Calu3 (cell line): Measurements from ENCODE around the gene KHDRBS2. TPM values are rescaled to one million over a fixed set of nuclear protein-coding genes. Genes with fewer than 3 reads are reported as not detected.

Experiments
- BruUV-seq: library from RNA; stranded (reverse); fragments of 400-500 nt; replicated peaks from 2 replicates; lab custom pipeline; 2021; lab: Mats Ljungman, UMichigan
- CTCF ChIA-PET: fragments of 300-600 bp; sonication (Branson Sonifier 250); formaldehyde crosslinking; loops from one replicate; lab custom pipeline; 2022; ENCODE audit warnings: antibody characterized with exemption; lab: Charles Lee
- DNase-seq: peaks from one replicate; pipeline ENCODE4 v3.0.0; 2022
- H3K27ac Mint-ChIP-seq: one replicate; pipeline ENCODE4 v1.8.0; 2022; ENCODE audit warnings: mixed read lengths; ENCODE audit not compliant: unreplicated experiment
- H3K27me3 Mint-ChIP-seq: one replicate; pipeline ENCODE4 v1.8.0; 2022; ENCODE audit warnings: mixed read lengths; ENCODE audit not compliant: unreplicated experiment
- H3K36me3 Mint-ChIP-seq: one replicate; pipeline ENCODE4 v1.8.0; 2022; ENCODE audit warnings: mild to moderate bottlenecking, moderate library complexity, mixed read lengths; ENCODE audit not compliant: insufficient read depth, unreplicated experiment
- H3K4me1 Mint-ChIP-seq: one replicate; pipeline ENCODE4 v1.8.0; 2022; ENCODE audit warnings: mild to moderate bottlenecking, low read depth, mixed read lengths; ENCODE audit not compliant: unreplicated experiment
- H3K4me3 Mint-ChIP-seq: one replicate; pipeline ENCODE4 v1.8.0; 2022; ENCODE audit warnings: mild to moderate bottlenecking, low read depth, moderate library complexity, mixed read lengths; ENCODE audit not compliant: unreplicated experiment
- H3K9me3 Mint-ChIP-seq: one replicate; pipeline ENCODE4 v1.8.0; 2022; ENCODE audit warnings: low read depth, mixed read lengths; ENCODE audit not compliant: unreplicated experiment
- CTCF ChIP-seq: fragments of 200-600 bp; IDR thresholded peaks from one replicate; pipeline ENCODE4 v1.8.0; 2022; ENCODE audit warnings: antibody characterized with exemption; ENCODE audit not compliant: unreplicated experiment
- intact Hi-C: fragments of 100-400 bp; cut with micrococcal nuclease; formaldehyde crosslinking; loops from one replicate; pipeline ENCODE4 v1.10.0; 2022; ENCODE audit not compliant: unreplicated experiment
- total RNA-seq: library from RNA; stranded (reverse); gene quantifications from 2 replicates; pipeline ENCODE4 v1.2.3, GENCODE V29; 2022

Gene KHDRBS2
- total RNA-seq, 1 experiment from 2014 or later = not detected

- H3K36me3 Mint-ChIP-seq = no peaks in the 10 kb centered on the region
- peaks cover 10% of the 10 kb centered on the region for H3K9me3 Mint-ChIP-seq
- no peaks in the 10 kb centered on the region for H3K27me3 Mint-ChIP-seq
Measured at GRCh38 chr6:61682562-61682961, 603.5 kb downstream of the KHDRBS2 start.

GRCh38 chr6:61679625-61680024 lies 606.4 kb downstream of the KHDRBS2 start:
- no peak for TF ChIP-seq CTCF
- Mint-ChIP-seq H3K4me1 (no peaks in the 10 kb centered on the region), H3K4me3 (no peak overlapping the region), H3K9me3 (peaks cover 4% of the 10 kb centered on the region), H3K36me3 (no peaks in the 10 kb centered on the region), H3K27ac (no peak overlapping the region), H3K27me3 (no peaks in the 10 kb centered on the region)
- BruUV-seq = no TSS peak
- CTCF ChIA-PET = no interaction called here
- intact Hi-C loops = no loop called here
- no peak for DNase-seq

More at GRCh38 chr6:61682562-61682961, 603.5 kb downstream of the KHDRBS2 start:
- CTCF ChIA-PET = no interaction called here
- TF ChIP-seq CTCF = no peak
- Mint-ChIP-seq H3K27ac (no peak overlapping the region), H3K4me3 (no peak overlapping the region), H3K4me1 (no peaks in the 10 kb centered on the region)
- no TSS peak for BruUV-seq
- intact Hi-C loops = no loop called here
- DNase-seq = no peak

GRCh38 chr6:61675734-61676133 lies 610.3 kb downstream of the KHDRBS2 start:
- H3K27me3 Mint-ChIP-seq = no peaks in the 10 kb centered on the region
- H3K9me3 Mint-ChIP-seq = peaks cover 9% of the 10 kb centered on the region
- H3K27ac Mint-ChIP-seq = no peak overlapping the region
- no peak for DNase-seq
- H3K36me3 Mint-ChIP-seq = no peaks in the 10 kb centered on the region
- H3K4me3 Mint-ChIP-seq = no peak overlapping the region
- CTCF ChIA-PET = no interaction called here
- intact Hi-C loops = no loop called here
- no peaks in the 10 kb centered on the region for H3K4me1 Mint-ChIP-seq
- no peak for TF ChIP-seq CTCF
- BruUV-seq = no TSS peak

- TF ChIP-seq CTCF = no peak
- Mint-ChIP-seq H3K27ac (no peak overlapping the region), H3K4me3 (no peak overlapping the region), H3K4me1 (no peaks in the 10 kb centered on the region), H3K36me3 (no peaks in the 10 kb centered on the region), H3K9me3 (peaks cover 13% of the 10 kb centered on the region), H3K27me3 (no peaks in the 10 kb centered on the region)
- DNase-seq = no peak
- no TSS peak for BruUV-seq
- intact Hi-C loops = no loop called here
- CTCF ChIA-PET = no interaction called here
Measured at GRCh38 chr6:61649845-61650244, 636.2 kb downstream of the KHDRBS2 start.
